Activated T-helper 1 cell treated with Interleukin-2 at 50 U/mL for 16 hours (primary cell): ENCODE data around the gene MEGF9.

Experiments
- DNase-seq: peaks from one replicate; pipeline ENCODE4 v3.0.0-alpha.2; 2020; ENCODE audit warnings: low read depth

Gene MEGF9

DNA sequence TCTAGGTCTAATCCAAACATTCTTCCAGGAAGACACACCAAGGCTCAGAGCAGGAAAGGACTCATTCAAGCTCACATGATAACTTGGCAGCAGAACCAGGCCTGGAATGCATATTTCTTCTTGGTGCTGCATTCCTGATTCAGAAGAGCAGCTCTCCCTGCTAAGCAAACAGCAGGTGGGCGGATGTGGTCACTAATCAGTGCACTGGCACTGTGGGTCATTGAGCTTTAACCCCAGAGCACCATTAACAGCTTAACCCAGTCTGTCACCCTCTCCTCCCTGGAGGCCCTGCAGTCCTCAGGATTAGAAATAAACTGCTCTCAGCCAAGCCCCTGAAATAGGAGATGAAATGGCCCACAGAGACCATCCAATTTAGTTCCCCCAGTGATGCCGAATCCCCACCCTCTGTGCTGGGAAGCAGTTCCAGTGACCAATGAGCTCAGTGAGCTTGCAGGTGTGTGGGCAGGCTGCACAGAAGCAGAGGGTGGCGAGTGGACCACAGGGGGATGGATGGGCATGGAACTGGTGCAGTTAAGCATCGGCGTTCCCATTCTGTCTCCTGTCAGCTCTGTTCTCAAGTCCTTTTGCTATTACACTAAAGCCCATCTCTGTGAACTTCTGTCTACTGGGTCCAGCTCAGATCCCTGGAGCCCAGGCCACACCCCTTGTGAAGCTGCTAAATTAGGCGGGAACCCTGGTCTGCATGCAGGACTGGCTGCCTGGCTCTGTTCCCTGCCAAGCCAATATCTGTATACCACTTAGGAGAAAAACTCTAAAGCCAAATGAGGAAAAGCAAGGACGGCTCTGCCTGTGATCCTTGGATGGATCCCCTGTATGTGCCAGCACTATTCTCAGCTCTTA lies 16.6 kb upstream of the MEGF9 start:
- DNase-seq, result no peak

DNA sequence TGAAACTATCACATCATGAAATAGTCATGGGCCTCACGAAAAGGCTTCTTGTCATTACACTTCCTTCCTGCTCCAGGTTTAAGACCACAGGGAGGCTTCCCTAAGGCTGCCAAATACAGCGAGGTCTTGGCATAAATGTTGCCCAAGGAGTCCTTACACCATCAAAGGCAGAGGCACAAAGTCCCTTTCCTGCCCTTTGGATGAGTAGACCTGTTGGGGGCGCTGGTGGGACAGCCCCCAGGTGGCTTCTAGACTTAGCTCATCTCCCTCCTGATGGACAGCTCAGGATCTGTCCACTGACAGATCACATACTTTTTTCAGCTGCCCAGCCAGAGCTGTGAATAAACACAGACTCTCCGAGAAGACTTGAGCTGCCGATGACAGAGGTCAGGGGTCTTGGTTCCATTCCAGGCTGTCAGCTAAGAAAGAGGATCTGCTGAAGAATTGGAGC lies 15.5 kb upstream of the MEGF9 start:
- DNase-seq, result no peak

DNA sequence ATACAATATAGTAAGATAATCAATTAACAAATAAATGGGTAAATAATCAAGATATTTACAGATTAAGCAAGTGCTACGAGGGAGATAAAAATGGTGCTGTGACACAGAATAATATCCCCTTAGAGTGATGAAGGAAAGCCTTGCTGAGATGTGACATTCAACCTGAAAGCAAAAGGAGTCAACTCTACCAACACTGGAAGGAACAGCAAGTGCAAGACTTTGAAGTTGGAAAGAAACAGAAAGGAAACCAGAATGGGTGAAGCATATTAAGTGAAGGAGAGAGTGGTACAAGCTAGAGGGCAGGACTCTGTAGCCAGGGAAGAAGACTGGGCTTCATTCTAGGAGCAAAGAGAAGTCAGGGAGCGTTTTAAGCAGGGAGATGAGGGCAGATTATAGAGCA lies 12.2 kb upstream of the MEGF9 start:
- no peak for DNase-seq

DNA sequence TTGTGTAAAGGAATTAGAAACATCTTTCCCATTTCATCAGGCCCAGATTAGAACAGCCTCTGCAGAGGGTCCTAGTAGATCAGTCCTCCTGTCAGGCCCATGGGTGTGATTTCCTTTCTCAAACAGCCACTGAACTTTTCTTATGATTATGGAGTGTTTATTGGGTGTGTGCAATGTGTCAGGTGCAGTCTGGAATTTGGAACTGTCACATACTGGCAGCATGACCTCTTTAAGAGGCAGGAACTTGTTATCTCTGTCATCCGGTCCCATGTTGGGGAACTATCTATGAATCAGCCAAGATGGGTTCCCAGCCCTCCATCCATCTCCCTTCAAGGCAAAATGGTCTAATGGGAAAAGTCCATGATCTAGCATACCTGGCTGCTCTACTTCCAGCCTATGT lies 11.6 kb upstream of the MEGF9 start:
- no peak for DNase-seq

DNA sequence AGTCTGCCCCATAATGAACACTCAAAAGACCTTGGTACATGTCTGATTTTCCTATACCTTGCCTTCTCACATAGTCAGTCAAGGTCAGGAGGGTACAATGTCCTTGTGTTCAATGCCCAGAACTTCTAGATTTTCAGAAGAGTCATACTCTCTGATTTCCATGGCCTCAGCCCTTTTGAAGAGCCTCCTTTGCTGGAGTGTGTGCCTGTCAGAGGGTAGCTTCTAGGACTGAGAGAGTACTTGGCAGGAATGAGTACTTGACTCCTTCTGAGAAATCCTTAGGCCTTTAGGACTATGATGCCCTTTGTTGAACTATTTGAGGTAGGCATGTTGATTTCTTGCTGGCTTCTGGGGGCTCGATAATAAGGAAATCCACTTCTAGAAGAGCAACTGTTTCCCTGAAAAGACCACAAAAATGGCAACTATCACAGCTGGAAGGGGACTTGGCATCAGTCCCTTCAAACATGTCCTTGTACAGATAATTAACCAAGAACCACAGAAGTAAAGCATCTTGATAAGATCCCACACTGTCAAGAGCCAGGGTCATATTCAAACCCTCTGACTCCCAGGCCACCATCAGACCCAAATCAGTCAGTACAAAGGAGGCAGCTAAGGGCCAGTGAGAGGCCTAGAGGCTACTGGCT lies 10.6 kb upstream of the MEGF9 start:
- DNase-seq, result no peak

DNA sequence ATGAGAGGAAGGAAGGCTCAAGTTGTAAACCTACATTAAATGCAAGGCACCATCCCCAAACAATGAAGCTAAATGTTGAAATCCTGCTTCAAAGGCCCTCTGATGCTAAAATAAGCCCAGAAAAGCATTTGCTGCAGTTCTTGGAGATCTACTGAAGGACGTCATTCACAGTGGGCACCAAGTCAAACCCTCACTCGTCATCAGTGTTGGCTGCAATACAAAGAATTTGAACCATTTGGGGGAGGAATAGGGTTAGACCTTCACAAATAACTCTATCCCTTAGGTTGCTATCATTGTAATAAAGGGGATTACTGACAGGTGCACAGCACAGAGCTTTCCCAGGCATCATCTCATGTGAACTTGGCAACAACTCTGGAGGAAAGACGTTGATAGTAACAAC lies 9.3 kb upstream of the MEGF9 start:
- DNase-seq, result no peak

DNA sequence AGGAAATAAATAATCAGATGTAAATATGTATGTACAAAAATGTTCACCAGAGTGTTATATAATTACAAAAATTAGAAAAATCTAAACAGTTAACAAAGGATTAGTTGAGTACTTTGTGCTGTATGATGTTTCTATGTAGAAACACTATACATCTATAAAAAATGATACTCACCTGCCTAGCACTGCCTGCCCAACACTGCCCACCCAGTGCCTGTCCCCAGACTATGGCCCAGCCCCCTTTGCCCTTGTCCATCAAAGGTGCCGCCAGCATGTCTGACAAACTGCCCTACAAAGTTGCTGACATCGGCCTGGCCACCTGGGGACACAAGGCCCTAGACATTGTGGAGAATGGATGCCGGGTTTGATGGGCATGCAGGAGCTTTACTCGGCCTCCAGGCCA lies 6.1 kb upstream of the MEGF9 start:
- no peak for DNase-seq

DNA sequence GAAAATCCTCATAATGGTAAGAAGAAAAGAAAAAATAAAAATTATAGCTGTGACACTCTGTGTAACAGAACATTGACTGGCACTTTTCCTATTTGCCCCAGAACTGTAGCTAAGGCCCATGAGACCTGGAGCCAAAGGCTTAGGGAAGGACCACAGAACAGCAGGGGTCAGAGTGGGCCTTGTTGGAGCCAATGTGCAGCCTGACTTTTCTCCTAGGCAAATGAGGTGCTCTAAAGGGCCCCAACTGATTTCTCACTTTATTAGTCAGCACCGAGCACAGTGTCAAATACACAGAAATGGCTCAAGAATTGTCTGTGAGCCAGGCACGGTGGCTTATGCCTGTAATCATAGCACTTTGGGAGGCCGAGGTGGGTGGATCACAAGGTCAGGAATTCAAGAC lies 4.0 kb upstream of the MEGF9 start:
- no peak for DNase-seq

DNA sequence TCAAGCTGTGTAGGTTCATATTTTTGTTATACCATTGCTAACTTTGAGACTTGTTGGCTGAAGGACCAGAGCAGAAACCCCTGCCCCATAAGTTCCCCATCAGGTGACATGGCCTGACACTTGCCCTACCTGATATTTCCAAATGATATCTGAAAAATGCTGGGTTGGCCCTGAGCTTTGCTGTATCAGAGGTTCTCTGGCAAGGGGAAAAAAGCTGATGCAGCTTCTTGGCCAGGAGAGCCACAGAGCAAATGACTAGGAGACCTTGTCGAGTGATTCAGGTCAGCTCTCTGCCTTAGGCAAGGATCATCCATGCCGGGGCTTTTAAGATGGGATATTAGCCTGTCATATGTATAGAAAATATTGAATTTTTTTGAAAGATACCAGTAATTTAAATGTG lies 2.9 kb upstream of the MEGF9 start:
- DNase-seq, result no peak

DNA sequence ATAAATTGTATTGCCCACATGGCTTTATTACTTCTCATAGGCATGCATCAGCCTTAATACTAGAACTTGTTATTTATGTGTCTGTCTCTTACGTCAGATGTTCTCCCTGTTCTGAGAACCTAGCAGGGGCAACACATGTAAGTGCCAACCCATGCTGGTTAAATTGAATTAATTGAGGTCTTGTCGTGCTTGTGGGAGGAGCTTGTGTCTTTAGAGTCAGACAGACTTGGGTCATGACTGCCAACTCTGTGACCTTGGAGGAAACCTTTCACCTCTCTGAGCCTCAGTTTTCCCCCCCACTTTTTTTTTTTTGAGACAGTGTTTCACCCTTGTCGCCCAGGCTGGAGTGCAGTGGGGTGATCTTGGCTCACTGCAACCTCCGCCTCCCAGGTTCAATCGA lies 2.2 kb upstream of the MEGF9 start:
- no peak for DNase-seq

DNA sequence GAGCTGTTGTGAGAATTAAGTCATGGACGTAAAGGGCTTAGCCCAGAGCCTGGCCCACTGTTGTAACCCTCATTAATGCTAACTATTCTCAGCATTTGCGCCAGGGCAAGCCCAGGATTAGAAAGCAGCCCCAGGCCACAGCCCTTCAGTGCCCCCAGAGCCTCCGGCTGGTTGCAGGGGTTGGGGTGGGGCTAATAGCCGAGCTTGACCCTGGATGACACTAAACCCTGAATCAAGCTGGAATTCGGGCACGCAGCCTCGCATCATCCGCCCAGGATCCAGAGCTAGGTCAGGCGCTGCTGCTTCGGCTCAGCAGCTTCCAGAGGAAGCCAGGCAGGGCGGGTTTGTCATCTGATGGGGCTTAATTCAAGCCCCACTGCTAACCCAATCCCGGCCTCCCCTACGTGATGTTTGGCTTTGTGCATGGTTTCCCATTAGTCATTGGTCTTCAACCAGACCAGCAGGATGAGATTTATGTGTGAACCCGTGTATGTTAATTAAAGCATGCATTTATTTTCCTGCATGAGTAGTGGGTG lies 1.2 kb upstream of the MEGF9 start:
- DNase-seq, result no peak

DNA sequence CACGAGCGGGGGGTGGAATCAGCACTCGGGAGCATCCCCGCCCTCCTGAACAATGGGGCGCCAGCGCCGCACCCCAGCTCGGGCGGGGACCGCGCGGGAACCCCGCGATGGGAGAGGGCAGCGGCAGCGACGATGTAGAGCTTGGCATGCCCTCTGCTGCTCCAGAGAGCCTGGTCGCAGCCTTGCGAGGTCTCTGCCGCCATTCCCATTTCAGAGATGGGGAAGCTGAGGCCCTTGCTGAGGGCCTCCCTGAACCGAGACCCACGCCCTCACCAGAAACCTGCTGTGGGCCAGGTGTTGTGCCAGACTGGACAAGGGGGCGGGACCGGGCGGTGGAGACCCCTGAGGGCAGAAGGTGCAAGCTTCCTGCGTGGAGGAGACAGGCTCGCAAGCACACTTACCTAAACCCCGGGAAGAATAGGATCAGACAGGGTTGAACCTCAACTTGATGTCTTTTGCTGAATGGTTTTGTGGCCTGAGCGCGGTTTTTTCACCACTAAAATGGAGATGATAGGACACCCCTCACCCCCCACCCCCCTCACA lies 647 bp upstream of the MEGF9 start:
- no peak for DNase-seq

DNA sequence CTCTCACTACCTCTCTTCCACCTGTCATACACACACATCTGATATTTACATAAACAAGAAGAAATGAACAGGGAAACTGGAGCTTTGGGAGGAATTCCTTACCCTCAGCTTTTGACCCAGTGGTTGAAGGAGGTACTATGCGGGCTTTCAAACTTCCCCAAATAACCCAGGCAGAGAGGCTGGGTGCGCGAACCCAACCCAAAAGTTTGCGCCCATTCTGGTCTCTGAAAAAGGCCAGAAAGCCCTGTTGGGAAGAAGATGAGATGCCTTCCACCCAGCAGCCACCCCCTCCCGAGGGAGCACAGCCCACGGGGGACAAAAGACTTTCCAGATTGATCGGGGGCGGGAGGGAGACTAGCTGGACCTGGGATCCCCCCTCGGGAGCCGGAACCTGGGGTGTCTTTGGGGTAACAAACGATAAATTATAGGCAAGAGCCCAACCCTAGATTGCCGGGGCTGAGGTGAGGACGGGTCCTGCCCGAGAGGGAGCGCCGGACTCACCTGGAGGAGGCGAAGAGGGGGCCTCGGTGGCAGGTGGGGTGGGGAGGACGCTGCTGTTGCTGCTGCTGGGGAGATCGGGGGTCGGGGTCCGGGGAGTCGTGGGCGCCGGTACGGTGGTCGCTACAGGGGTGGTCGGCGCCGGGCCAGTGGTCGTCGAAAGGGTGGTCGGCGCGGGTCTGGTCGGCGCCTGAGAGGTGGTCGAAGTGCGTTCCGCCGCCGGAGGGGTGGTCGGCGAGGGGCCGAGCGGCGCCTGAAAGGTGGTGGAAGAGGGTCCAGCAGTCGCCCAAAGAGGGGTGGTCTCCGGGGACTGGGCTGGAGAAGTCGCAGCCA lies 798 bp downstream of the MEGF9 start:
- DNase-seq, result no peak

DNA sequence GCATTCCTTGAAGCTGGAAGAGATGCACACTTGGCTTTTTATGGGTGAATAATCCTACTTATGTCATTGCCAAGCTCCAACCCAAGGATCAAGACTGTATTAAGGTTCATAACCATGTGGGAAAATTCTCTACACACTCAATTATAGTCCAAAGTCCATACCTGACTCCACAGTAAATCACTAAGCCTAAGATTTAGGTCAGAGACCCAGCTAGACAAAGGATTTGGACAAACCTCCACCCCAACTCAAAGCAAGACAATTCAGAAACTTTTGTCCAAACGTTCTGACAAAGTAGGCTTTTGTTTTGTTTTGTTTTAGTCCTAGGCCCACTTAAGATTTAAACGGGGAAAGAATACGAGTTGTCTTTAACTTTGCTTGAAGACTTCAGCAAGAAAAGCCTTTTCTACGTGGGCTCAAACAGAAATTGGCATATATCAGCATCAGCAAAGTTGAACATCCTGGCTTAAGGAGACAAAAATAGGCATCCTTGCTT lies 1.7 kb downstream of the MEGF9 start:
- DNase-seq, result no peak

DNA sequence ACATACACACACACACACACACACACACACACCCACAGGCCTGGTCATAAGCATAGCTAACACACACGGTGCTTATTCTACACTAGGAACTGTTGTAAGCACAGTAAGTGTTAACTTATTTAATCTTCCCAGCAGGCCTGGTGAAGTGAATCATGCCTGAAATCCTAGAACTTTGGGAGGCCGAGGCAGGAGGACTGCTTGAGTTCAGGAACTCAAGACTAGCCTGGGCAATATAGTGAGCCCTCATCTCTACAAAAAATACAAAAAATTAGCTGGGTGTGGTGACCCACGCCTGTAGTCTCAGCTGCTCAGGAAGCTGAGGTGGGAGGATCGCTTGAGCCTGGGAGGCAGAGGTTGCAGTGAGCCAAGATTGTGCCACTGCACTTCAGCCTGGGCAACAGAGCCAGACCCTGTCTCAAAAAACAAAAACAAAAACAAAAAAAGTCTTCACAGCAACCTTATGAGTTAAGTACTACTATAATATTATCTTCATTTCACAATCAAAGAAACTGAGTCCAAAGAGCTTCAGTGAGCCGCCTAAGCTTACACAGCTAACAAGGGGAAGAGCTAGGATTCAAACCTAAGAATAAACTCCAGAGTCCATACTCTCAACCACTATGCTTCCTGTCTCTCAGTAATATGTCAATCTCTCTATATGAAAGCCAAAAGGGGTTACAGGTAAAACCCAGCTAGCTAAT lies 2.3 kb downstream of the MEGF9 start:
- no peak for DNase-seq

DNA sequence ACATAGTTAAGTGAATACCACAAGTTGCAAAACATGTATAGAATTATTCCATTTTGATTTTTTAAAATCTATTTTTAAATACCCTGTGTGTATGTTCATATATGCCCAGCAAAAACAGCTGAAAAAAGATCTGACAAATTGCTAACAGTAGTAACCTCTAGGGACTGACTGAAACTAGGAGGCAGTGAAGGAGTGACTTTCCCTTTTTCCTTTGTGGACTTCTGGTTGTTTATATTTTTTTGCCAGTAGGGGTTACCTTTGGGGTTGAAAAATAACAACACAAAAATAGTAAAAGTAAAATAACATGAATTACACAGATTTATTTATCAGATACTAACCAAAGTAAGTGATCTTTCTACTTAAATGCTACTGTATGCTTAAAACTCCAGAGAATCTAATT lies 2.9 kb downstream of the MEGF9 start:
- no peak for DNase-seq

DNA sequence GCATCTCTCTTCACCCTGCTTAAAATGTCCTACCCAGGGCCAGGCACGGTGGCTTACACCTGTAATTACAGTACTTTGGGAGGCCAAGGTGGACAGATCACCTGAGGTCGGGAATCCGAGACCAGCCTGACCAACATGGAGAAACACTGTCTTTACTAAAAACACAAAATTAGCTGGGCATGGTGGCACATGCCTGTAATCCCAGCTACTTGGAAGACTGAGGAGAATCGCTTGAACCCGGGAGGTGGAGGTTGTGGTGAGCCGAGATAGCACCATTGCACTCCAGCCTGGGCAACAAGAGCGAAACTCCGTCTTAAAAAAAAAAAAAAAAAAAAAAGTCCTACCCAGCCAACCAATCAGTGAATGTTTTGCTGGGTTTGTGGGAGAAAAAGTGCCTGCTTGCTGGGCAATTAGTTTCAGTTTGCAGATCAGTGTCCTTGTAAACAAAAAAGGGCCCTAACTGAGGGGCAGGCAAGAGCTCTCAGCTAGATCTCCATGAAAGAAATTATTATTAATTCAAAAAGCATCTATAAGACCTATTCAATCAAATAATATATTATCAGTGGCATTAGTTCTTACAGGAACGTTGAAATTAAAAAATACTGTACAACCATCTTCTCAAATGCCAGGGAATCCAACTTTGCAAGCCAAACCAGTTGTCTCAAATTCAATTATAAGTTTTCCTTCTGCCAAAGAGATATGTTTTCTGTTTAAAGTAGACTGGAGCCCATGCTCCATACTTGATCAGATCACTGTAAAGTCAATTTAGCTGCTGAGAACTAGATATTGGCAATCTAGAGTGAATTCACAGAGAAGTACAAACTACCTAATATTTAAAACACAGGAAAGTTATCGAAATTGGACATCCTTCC lies 3.9 kb downstream of the MEGF9 start:
- no peak for DNase-seq

DNA sequence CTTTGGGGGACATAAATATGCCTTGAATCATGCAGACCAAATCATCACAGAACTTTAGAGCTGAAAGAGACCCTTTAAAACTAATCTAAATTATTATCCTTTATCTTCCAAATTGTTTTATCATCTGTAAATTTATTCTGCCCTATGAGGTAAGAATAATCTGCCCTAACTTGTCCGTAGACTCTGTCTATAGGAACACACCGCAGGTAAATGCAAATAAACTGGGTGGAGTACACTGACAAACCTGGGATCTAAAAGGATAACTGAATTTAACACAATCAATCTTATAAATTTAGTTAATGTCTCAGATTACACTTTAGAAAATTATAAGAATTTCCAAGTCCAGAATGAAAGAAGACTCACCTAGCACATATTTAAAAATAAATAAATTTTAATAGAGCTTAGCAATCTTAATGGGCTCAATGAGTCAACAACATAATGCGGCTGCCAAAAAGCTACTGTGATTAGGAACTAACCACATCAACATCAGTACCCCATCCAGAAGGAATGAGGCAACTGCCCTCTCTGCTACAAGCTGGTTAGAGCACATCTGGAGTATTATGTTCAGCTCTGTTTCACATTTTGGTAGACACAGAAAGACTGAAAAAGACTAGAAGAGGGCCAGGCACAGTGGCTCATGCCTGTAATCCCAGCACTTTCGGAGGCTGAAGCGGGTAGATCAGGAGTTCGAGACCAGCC lies 5.6 kb downstream of the MEGF9 start:
- DNase-seq, result no peak

DNA sequence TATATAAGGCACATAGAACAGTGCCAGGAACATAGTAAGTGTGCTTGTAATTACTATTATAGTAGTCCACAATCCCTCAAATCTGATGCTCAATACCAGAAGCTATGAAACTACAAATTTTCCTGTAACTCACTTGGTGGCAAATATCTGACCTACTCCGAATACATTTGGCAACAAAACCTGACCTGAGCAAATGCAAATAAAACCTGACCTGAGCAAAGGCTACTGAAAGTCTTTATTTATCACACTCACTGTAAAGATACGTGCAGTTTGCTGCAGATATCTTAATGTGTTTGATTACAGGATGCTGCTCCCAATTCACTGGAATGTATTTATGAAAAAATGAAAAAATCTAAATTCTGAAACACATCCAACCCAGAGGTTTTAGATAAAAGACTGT lies 7.1 kb downstream of the MEGF9 start:
- DNase-seq, result no peak

DNA sequence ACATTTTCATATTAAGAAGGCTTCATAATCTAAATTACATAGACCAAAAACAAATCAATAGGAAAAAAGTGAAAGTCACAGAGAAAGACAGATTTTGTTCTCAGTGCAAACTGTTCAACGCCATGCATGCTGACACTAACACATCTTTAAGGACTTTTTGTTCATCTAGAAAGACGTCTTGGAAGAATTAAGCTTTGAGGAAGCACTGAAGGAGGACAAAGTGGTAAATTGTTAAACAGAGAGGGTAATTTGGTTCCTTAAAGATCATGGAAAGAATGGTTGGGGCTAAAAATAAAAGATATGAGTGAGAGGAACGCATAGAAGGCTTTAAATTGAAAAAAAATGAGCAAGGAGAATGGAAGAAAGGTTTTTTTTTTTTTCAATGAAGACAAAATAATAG lies 9.1 kb downstream of the MEGF9 start:
- no peak for DNase-seq
